ENCODE measurements around the gene IWS1. TPM values are rescaled to one million over a fixed set of nuclear protein-coding genes. Genes with fewer than 3 reads are reported as not detected.

IWS1 gene
- 34.5 to 47.8 TPM (median 38.7 TPM) in 5 replicates for total RNA-seq (2022; extraction: Qiagen RNA extraction)

DNA sequence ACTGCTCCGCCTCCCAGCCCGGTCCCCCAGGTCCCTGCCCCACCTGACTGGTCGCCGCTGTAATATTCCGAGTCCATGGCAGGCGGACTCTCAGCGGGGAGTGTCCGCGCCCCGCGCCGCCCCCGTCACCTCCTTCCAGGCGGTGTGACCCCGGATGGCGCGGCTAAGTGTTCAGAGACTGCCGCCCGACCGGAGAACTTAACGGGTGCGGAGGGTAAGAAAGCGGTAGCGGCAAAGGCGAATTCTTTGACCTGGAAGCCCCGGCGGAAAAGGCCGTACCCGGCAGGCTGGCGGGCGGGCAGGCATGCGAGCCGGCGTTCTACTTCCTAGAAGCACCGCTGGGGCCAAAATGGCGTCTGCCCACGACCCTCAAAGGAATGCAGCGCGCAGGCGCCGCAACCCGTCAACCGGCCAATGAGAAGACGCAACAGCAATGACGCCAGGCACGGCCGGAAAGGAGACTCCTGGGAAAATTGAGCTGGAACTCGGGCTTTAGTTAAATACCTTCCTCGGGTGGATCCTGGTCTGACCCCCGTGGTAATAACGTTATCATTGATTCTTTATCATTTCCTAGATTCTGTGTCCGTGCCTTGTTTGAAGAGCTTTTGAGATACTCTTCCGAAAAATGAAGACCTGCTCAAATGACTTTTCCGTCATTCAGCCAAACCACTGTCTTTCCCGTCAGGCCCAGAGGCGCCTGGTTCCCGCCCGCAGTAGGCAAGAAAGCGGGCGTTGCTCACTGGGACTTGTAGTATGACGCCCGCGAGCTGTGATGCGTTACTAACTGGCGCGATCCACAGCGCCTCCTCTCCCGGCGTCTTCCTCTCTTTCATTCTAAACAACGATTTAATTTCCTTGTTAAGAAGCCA lies at the start of gene IWS1:
Gene IWS1, minus strand, starts transcription at position 358 of the 869 bp plus-strand sequence. Its CDS starts 281 bp downstream, at position 77.

DNA sequence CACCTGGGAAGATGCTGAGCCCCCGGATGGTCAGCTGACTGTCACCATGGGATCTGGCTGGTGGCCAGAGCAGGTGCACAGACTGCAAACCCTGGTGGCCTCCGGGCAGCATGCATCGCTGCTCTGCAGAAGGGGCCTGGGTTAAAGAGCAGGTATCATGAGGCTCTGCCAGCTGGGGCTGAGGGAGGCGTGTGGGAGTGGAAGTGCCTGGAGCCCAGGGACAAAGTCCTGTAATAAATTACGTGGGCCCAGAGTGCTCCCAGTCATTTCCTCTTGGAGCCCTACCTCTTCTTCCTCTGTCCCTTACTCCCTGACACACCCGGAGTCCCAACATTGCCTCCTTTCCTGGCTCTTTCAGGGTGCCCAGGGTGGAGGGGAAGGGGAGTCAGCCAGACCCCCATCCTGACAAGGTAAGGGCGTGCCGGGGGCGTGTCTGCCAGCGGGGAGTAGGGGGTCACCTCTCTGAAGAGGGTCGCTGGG lies 9.2 kb upstream of the IWS1 start, which contains the start of gene MYO7B:
Gene MYO7B, plus strand, starts transcription at position 262 of the 480 bp plus-strand sequence. CDS start 24,040 bp downstream, outside the sequence.

Other genes with a start within 250 kb of the IWS1 start
- 39.2 to 48.3 TPM (median 42.6 TPM) in 5 replicates for gene ERCC3, start 232.3 kb downstream of the IWS1 start, total RNA-seq (2022; extraction: Qiagen RNA extraction)
- gene MAP3K2, start 138.5 kb downstream of the IWS1 start, total RNA-seq (2022; extraction: Qiagen RNA extraction) = 11.6 to 21.5 TPM (median 20.2 TPM) in 5 replicates
- gene PROC, start 108.1 kb downstream of the IWS1 start, total RNA-seq (2022; extraction: Qiagen RNA extraction) = 4.1 to 5.5 TPM (median 4.7 TPM) in 5 replicates
- 0.12 to 0.31 TPM (median 0.21 TPM) in 5 replicates for gene MYO7B, start 9.2 kb upstream of the IWS1 start, total RNA-seq (2022; extraction: Qiagen RNA extraction)
- 0.11 TPM in 1 of 5 replicates, not detected in the others for gene GPR17, start 119.7 kb upstream of the IWS1 start, total RNA-seq (2022; extraction: Qiagen RNA extraction)
- 6.3 to 9.8 TPM (median 6.4 TPM) in 5 replicates for gene LIMS2, start 149.0 kb upstream of the IWS1 start, total RNA-seq (2022; extraction: Qiagen RNA extraction)
- 4.4 to 6.0 TPM (median 5.5 TPM) in 5 replicates for gene SFT2D3, start 175.0 kb upstream of the IWS1 start, total RNA-seq (2022; extraction: Qiagen RNA extraction)